Lower lobe of right lung (tissue), 2 donors: Measurements from ENCODE around the gene NOM1. TPM values are rescaled to one million over a fixed set of nuclear protein-coding genes. Genes with fewer than 3 reads are reported as not detected.
A peak's percentile ranks its signal among the peaks of the same experiment; 100 is the strongest.

Experiments
- ATAC-seq, 2 donors: fragments of 200-7000 bp; cut with Tn5 transposase; one replicate each; pipeline ENCODE4 v1.9.1; 2020 to 2022; ENCODE audit warnings: mild to moderate bottlenecking in 2 of 2, moderate library complexity in 2 of 2
- DNase-seq: peaks from one replicate; pipeline ENCODE4 v3.0.0-alpha.2; 2020
- H3K27ac ChIP-seq: fragments of 200-600 bp; one replicate; pipeline ENCODE4 v1.8.0; 2022
- H3K27me3 ChIP-seq: fragments of 200-600 bp; one replicate; pipeline ENCODE4 v1.8.0; 2022; ENCODE audit warnings: low read depth
- H3K36me3 ChIP-seq: fragments of 200-600 bp; one replicate; pipeline ENCODE4 v1.8.0; 2022; ENCODE audit warnings: mild to moderate bottlenecking
- H3K4me1 ChIP-seq: fragments of 200-600 bp; one replicate; pipeline ENCODE4 v1.8.0; 2022
- H3K4me3 ChIP-seq: fragments of 200-600 bp; one replicate; pipeline ENCODE4 v1.8.0; 2022; ENCODE audit warnings: mild to moderate bottlenecking
- H3K9me3 ChIP-seq: fragments of 200-600 bp; one replicate; pipeline ENCODE4 v1.8.0; 2022
- CTCF ChIP-seq: fragments of 200-600 bp; IDR thresholded peaks from one replicate; pipeline ENCODE4 v1.8.0; 2022; ENCODE audit warnings: antibody characterized with exemption, mild to moderate bottlenecking
- intact Hi-C: fragments of 100-400 bp; cut with DNase I; formaldehyde crosslinking; loops from one replicate; pipeline ENCODE4 v1.11.0; 2022
- total RNA-seq: library from RNA; stranded (reverse); fragmentation: NEBNext Ultra II Directional; extraction: Animal tissue kit (Norgen Biotek cat#: 25700); gene quantifications from one replicate; pipeline ENCODE4 v1.2.1, GENCODE V29; 2021
- donor health status: DM: no; HTN: yes; CAD: no; lungs with severe emphysema.

Gene NOM1
- total RNA-seq, 1 donor from 2014 or later: 16.9 TPM

DNA sequence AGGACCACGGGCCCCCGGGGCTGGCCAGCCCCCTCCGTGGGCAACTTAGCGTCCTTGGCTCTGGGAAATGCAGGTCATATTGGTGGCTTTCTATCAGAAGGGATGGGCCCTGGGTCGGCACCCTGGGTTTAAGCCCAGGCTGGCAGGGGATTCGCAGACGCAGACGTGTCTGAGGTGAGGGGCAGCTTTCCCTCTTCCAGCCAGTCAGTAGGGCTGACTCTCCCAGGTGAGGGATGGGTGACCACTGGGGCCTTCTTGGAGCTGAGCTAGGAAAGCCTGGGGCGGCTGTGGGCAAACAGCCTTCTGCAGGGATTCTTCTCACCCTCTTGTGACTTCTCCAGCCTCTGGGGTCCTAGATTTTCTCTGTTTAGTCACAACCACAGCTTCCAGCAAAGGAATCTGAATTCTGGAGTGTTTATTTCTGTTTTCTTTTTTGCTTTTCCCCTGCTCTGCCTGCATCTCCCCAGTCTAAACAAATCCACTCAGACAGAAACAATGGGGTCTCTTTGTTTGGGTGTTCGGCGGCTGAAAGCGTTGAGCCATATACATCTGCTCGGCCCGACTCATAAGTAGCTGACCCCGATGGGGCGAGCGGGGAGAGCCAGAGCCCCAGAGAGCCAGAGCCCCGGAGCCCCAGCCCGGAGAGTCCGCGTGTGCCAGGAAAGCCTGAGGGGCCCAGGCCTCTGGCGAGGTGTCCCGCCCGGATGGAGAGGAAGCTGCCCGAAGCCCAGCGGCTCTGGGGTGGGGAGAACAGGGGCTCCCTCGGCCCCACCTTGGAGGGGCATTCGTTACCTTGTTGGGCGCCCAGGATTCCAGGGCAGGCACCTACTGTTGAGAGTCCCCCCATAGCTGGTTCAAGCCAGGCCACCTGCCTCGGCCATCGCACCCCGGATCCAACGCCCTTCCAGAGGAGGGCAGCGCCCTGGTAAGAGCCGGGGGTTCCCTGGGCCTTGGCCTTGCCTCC lies 59.0 kb downstream of the NOM1 start:
- no peak for TF ChIP-seq CTCF
- H3K27ac ChIP-seq: no peak overlapping the region
- intact Hi-C loops: no loop called here
- H3K4me1 ChIP-seq: peaks cover 21% of the 10 kb centered on the region
- no peaks in the 10 kb centered on the region for H3K9me3 ChIP-seq
- peaks cover 92% of the 10 kb centered on the region for H3K27me3 ChIP-seq
- H3K36me3 ChIP-seq: no peaks in the 10 kb centered on the region
- ATAC-seq: no peak
- DNase-seq: no peak
- peak overlapping the region; percentile 34 for H3K4me3 ChIP-seq

- DNase-seq: no peak
- no peak for ATAC-seq
- intact Hi-C loops: no loop called here
- Histone ChIP-seq H3K27ac (no peak overlapping the region), H3K9me3 (no peaks in the 10 kb centered on the region), H3K36me3 (no peaks in the 10 kb centered on the region), H3K27me3 (peaks cover 92% of the 10 kb centered on the region), H3K4me3 (peak overlapping the region; percentile 34), H3K4me1 (peaks cover 14% of the 10 kb centered on the region)
- no peak for TF ChIP-seq CTCF
Measured at GRCh38 chr7:157009170-157009777, 59.8 kb downstream of the NOM1 start.

- Histone ChIP-seq H3K27me3 (peaks cover 92% of the 10 kb centered on the region), H3K36me3 (no peaks in the 10 kb centered on the region), H3K4me3 (peak overlapping the region; percentile 63), H3K27ac (no peak overlapping the region), H3K9me3 (no peaks in the 10 kb centered on the region), H3K4me1 (peaks cover 14% of the 10 kb centered on the region)
- no peak for DNase-seq
- TF ChIP-seq CTCF: no peak
- intact Hi-C loops: no loop called here
- ATAC-seq: peak in 1 of 2 donors; percentile 58
Measured at GRCh38 chr7:157009778-157010587, 60.5 kb downstream of the NOM1 start.

DNA sequence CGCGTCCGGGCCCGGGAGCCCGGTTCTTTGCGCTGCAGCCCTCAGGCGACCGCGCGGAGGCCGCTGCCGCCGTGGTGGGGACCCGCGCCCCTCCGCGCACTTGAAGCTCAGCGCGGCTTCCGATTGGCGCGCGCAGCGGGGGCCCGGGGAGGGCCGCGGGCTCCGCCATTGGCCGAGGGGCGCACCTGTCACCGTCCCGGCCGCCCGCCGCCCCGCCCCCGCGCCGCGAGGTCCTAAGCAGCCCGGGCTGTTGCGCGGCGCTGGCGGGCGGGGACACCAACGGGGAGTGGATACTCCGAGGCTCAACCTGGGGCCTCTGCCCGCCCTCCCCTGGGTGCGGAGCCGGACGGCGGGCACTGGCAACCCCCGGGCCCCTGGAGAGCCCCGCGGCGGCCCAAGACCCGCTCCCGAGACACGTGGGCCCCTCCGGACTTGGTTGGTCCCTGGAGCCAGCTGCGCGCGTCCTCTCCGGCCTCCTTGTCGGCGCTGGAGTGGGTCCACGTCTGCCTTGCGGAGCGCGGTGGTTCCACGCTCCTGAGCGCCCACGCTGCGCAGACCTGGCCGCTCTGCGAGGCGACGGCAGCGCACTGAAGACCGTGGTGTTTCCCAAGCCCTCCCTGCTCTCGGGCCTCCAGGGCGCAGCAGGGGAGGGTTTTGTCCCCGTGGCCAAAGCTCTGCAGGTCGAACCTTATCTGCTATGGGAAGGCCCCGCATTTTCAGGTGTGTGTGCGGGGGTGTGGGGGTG lies 61.2 kb downstream of the NOM1 start, which contains the start of gene MNX1:
TSS of gene MNX1 (minus strand) at position 76 of the 745 bp plus-strand sequence. CDS start 313 bp downstream, outside the sequence.
- Histone ChIP-seq H3K9me3 (no peaks in the 10 kb centered on the region), H3K4me3 (peak within 1 kb of the TSS; percentile 63), H3K27me3 (peaks cover 93% of the 10 kb centered on the region), H3K36me3 (no peaks in the 10 kb centered on the region), H3K27ac (no peak within 1 kb of the TSS), H3K4me1 (peaks cover 14% of the 10 kb centered on the region)
- intact Hi-C loops: no loop called here
- TF ChIP-seq CTCF: no peak
- peak; percentile 94 to 98 for ATAC-seq
- DNase-seq: peak; percentile 88
